HG03066 (cell line): ENCODE measurements around the gene ENOSF1.

Source experiments
- ATAC-seq: cut with Tn5 transposase; IDR thresholded peaks from one replicate; pipeline ENCODE4 v1.9.1; 2021; ENCODE audit warnings: low read depth; ENCODE audit not compliant: unreplicated experiment

The ENOSF1 gene

GRCh38 chr18:647304-647703 is 65.1 kb downstream of the ENOSF1 start:
- no peak for ATAC-seq

- peak; percentile 57 for ATAC-seq
These were observed 67.9 kb downstream of the ENOSF1 start for GRCh38 chr18:644395-645004.

- no peak for ATAC-seq
These were observed 71.2 kb downstream of the ENOSF1 start for GRCh38 chr18:641224-641623.

DNA sequence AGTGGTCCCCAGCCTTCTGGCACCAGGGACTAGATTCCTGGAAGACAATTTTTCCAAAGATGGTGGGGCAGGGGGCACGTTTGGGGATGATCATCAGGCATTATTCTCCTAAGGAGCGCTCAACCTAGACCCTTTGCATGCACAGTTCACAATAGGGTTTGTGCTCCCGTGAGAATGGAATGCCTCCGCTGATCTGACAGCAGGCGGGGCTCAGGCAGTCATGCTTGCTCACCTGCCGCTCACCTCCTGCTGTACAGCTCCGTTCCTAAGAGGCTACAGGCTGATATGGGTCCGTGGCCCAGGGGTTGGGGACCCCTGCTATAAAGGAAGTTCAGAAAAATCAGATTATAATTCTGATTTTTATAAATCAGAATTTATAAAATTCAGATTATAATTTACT is 77.3 kb downstream of the ENOSF1 start:
- no peak for ATAC-seq

DNA sequence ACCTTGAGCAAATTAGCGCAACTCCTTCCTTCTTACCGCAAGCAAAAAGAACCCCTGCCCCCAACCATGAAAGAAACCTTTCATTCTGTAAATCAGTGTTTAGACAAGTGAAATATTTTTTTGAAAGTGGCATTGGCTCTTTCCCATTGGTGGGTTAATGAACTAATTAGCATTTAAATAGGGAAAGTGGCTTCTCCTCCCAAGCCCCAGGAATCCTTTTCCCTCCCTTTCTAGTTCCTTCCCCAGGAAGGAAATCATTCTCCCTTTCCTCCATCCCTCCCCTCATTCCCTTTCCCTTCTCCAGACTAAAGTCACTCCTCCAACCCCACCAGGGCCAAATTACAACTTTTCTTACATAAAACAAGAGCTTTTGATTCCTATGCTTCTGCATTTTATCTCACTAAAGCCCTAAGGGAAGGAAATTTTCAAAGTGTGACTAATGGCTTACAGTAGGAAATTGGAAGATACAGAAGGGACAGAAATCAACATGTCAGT is 77.8 kb downstream of the ENOSF1 start:
- no peak for ATAC-seq

- ATAC-seq = no peak
These were observed 80.9 kb downstream of the ENOSF1 start for GRCh38 chr18:631560-631959.

DNA sequence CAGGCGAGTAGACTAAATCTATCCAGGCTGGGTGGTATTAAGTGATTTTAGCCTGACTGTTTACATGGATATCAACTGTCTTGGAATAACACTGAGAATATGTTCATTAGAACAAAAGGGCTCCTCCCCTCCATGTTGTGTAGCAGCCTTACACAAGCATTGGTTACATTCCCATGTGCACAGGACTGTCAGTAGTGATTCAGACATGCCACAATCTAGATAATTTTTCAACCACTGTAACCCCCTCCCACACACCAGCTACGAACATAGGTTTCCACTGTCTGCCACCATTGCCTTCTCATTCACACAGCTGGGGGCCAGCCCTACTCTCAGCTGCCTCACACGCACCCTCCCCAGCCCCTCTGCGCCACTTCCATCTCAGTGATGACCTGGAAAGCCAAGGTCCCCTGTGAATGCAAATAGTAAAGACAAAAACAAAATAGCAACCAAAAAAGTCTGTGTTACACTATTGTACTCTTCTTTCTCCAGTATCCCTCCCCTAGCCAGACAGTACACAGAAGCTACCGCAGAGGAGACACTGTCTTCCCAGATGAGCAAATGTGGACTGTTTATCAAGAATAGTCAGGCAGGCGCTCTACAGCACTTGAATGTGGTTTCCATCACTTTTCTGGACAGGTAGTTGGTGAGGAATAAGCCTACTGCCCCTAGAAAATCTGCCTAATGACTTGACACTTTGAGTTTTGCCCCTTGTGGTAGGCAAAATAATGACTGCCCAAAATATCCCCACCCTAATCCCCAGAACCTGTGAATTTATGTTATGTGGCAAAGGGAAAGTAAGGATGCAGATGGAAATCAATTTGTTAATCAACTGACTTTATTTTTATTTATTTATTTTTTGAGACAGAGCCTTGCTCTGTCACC is 82.9 kb downstream of the ENOSF1 start:
- no peak for ATAC-seq

- ATAC-seq = no peak
These were observed 85.2 kb downstream of the ENOSF1 start for GRCh38 chr18:627231-627630.

DNA sequence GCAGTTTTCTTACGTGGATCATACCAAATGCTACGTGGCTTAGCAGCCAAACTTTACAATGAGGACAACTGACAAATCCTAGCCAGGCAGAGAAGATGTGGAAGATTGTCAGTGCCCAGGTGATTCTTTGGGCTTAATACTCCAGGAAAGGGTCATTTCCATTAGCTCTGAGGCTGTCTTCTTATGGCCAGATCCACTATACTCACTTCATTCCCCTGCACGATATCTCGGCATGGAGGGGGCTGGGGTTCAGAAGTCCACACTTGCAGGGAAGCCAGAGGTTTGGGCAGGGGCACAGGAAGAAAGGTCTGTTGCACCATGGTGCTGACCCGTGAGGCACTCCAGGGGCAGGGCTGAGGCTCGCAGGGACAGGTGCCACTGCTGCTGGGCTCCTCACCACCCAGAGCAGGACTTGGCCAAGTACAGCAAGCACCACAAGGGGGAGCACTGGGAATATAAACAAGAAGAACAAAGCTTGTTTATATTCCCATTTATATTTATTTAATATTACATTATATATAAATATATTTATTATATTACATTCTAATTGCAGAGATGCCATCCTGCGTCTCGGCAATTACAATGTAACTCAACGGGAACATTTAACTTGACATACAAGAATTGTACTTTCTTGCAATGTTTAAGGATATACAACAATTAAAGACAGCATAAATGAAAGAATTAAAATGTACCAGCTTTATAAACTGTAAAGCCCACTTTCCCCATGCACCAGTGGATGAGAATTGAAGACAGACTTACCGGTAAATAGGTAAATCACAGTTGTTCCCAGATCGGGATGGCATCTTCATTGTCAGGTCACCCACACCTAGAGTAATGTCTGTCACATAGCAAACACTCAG is 88.4 kb downstream of the ENOSF1 start:
- ATAC-seq = no peak

DNA sequence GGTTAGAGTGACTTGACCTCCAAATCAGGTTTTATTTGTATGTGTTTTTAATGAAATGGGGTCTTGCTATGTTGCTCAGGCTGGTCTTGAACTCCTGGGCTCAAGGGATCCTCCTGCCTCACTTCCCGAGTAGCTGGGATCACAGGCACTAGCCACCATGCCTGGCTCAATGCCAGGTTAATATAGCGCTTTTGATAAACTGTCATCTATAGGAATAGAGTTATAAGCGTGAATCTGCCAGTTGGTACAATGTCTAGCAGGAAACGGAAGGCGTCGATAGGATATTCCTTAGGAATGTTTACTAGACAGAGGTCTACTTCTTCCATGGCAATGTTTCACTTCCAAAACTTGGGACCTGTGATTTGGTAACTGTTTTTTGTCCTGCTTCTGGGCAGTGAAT is 90.1 kb downstream of the ENOSF1 start:
- no peak for ATAC-seq

GRCh38 chr18:621291-622043 is 91.0 kb downstream of the ENOSF1 start:
- ATAC-seq = no peak
